ENCODE data around the gene MTFR2. TPM values are rescaled to one million over a fixed set of nuclear protein-coding genes. Genes with fewer than 3 reads are reported as not detected.

The MTFR2 gene
- total RNA-seq, 4 donors from 2014 or later, result 2.3 to 4.7 (median 2.6) TPM

- Histone ChIP-seq H3K4me1 (no peaks in the 10 kb centered on the region), H3K27me3 (no peaks in the 10 kb centered on the region), H3K27ac (no peak overlapping the region), H3K4me3 (no peak overlapping the region), H3K9me3 (no peaks in the 10 kb centered on the region), H3K36me3 (no peaks in the 10 kb centered on the region)
- intact Hi-C loops (cut with DNase I), result no loop called here
- no peak for DNase-seq
- TF ChIP-seq CTCF (IDR thresholded peaks at IDR 0.05) (no peak), POLR2A (IDR thresholded peaks at IDR 0.05) (no peak)
Measured at GRCh38 chr6:136213853-136214252, 36.3 kb downstream of the MTFR2 start.

GRCh38 chr6:136213012-136213539, 37.0 kb downstream of the MTFR2 start:
- H3K9me3 ChIP-seq, result no peaks in the 10 kb centered on the region
- no peaks in the 10 kb centered on the region for H3K36me3 ChIP-seq
- H3K4me3 ChIP-seq, result no peak overlapping the region
- intact Hi-C loops (cut with DNase I), result no loop called here
- TF ChIP-seq POLR2A (IDR thresholded peaks at IDR 0.05) (no peak), CTCF (IDR thresholded peaks at IDR 0.05) (no peak)
- no peak for DNase-seq
- no peaks in the 10 kb centered on the region for H3K27me3 ChIP-seq
- WGBS, 2 donors, result 61 to 66% methylated on average over 5 of the region's 5 CpGs
- no peak overlapping the region for H3K27ac ChIP-seq
- H3K4me1 ChIP-seq, result no peaks in the 10 kb centered on the region

- Histone ChIP-seq H3K4me1 (no peaks in the 10 kb centered on the region), H3K9me3 (no peaks in the 10 kb centered on the region), H3K4me3 (no peak overlapping the region), H3K27me3 (no peaks in the 10 kb centered on the region), H3K36me3 (no peaks in the 10 kb centered on the region), H3K27ac (no peak overlapping the region)
- WGBS, 2 donors, result 83 to 87% methylated on average over 2 of the region's 2 CpGs
- TF ChIP-seq POLR2A (IDR thresholded peaks at IDR 0.05), result no peak
- TF ChIP-seq CTCF (IDR thresholded peaks at IDR 0.05), result no peak
- DNase-seq, result no peak
- intact Hi-C loops (cut with DNase I), result no loop called here
Measured at GRCh38 chr6:136212608-136213007, 37.5 kb downstream of the MTFR2 start.

GRCh38 chr6:136210398-136211165, 39.5 kb downstream of the MTFR2 start:
- WGBS, 2 donors, result 71 to 73% methylated on average over 13 of the region's 13 CpGs
- Histone ChIP-seq H3K4me1 (no peaks in the 10 kb centered on the region), H3K4me3 (no peak overlapping the region)

More at GRCh38 chr6:136210398-136211165, 39.5 kb downstream of the MTFR2 start:
- intact Hi-C loops (cut with DNase I), result no loop called here
- no peaks in the 10 kb centered on the region for H3K9me3 ChIP-seq
- H3K27me3 ChIP-seq, result no peaks in the 10 kb centered on the region
- no peak overlapping the region for H3K27ac ChIP-seq
- H3K36me3 ChIP-seq, result no peaks in the 10 kb centered on the region
- TF ChIP-seq POLR2A (IDR thresholded peaks at IDR 0.05) (no peak), CTCF (IDR thresholded peaks at IDR 0.05) (no peak)
- no peak for DNase-seq
